GM19324 (cell line): ENCODE results near the gene OR10Z1.

Experiments
- ATAC-seq: cut with Tn5 transposase; IDR thresholded peaks from one replicate; pipeline ENCODE4 v1.9.1; 2021; ENCODE audit warnings: mild to moderate bottlenecking, moderate library complexity; ENCODE audit not compliant: unreplicated experiment, low FRiP score

Gene OR10Z1

GRCh38 chr1:158604968-158605367 lies at the start of gene OR10Z1:
Gene OR10Z1 (plus strand): TSS chr1:158605268. CDS start chr1:158606439, 1,171 bp downstream.
- no peak for ATAC-seq

DNA sequence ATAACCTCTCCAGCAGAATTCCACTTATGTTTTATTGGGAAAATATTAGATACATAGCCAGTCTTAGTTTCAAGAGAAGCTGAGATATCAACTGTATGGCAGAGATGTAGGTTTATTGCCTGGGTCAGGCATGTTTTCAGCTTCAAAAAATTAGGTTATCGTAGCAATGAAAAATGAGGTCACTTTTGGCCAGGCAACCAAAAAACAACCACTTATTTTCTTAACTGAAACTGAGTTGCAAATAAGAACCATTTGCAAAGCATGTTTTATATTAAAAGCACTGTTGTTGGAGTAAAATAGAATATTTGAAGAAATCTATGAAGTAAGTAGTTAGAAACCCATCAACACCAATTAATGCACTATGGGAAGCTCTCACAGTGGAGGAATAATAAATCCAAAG lies 45.4 kb upstream of the OR10Z1 start:
- no peak for ATAC-seq

DNA sequence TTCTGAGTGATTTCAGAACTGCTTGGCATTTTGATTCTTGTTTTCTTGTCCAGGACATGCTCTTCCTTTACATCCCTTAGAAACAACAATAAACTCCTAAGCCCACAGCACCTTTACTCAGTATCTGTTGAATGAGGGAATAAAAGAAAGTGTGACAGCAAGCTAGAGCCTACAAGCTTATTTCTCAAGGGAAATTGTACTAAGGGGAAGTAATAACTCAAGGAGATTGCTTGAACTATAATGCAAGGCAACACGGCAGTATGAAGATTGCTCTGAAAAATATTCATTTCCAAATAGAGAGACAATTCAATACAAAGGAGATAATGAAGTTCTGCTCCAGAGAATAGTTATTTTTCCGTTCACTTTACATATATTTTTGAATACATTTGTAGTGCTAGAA lies 41.2 kb upstream of the OR10Z1 start:
- no peak for ATAC-seq

- ATAC-seq = no peak
Observed at GRCh38 chr1:158564608-158565007, 40.5 kb upstream of the OR10Z1 start.

DNA sequence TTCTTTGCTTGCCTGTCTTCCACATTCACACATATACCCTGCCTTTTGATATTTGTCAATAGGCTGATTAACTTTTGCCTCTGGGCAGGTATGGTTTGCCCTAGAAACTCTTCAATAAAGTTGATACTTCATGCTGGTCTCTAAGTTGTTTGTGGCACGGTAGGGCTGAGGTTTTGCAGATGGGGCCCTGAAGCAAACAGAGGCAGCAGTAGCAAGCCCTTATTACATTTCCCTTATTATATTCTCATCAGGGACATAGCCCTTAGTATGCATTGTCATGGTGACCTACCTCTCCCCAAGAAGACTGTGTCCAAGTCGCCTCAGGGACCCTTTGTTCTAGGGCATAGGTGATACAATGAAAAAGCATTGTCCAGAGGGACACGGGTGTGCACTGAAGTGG lies 34.6 kb upstream of the OR10Z1 start, which contains the start of gene OR6P1:
Gene OR6P1 (minus strand): TSS at position 101 of the 400 bp plus-strand sequence. CDS start 6,976 bp downstream, outside the sequence.
- no peak for ATAC-seq

DNA sequence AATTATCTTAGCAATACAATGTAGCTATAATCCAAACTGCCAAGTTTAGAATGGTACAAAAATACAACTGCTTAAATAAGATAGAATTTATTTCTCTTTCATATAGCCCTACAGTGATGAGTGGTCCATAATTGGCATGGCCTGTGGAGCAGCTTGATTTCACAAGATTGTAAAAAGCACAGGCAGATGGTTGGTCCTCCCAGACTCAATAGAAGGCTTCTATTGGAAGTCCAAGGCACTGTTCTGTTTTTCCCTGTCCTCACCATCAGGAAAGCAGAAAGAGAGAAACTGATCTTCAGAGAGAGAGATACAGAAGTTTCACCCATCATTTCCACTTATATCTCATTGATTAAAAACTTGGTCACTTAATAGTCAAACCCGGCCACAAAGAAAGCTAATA lies 32.8 kb upstream of the OR10Z1 start:
- no peak for ATAC-seq

DNA sequence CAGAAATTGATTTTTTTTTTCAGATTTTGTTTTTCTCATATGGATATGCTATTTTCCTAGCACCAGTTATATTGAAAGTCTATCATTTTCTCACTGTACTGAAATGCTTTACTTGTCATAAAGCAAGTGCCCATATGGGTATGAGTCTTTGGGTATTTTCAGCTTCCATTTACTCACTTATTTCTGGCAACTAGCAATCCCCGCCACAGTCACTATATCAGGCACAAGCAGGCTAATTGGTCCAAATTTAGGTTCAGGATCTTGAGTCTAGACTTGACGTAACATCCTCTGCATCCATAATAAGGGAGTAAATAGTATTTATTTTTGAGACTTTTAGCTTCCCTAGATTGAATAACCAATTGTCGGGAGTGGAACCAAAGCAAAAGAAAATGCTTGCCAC lies 27.5 kb upstream of the OR10Z1 start:
- no peak for ATAC-seq

GRCh38 chr1:158579733-158580132 lies 25.3 kb upstream of the OR10Z1 start, which contains the start of gene OR10X1:
Gene OR10X1 (minus strand): TSS chr1:158579899. CDS start chr1:158579899, 0 bp downstream.
- no peak for ATAC-seq

DNA sequence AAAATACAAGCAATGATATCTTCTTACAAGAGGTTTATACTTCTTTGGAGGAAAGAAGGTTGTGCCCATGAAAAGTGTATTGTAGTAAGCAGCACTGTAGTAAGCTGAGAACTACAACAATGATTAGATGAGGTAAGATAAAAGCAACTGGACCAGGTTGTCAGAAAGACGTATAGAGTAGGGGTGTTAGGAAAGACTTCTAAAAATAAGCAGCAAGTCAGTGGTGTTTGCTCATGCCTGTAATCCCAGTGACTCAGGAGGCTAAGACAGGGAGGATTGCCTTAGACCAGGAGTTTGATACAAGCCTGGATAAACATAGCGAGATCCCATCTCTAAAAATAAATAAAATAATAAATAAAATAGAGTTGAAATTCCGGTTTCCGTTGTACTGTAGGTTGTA lies 21.1 kb upstream of the OR10Z1 start:
- ATAC-seq = no peak

DNA sequence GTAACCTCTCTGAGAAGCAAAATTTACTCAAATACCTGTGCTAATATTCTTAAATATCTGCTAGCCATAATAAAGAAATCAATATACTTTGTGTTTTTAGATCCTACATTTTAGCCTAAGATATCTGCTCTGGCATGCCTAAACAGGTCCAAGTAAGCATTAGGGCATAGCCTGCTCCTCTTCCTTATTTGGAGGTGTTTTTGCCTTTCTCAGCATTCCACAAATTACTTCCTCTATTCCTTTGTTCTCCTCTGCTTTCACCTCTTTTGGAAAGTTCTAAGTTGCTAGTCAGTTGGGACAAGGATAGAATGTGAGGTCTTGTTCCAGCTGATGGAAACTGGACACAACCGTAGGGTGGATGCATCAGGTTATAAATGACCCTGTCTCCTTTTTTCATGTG lies 18.1 kb upstream of the OR10Z1 start:
- ATAC-seq = no peak

- ATAC-seq = no peak
Observed at GRCh38 chr1:158600735-158601134, 4.3 kb upstream of the OR10Z1 start.

DNA sequence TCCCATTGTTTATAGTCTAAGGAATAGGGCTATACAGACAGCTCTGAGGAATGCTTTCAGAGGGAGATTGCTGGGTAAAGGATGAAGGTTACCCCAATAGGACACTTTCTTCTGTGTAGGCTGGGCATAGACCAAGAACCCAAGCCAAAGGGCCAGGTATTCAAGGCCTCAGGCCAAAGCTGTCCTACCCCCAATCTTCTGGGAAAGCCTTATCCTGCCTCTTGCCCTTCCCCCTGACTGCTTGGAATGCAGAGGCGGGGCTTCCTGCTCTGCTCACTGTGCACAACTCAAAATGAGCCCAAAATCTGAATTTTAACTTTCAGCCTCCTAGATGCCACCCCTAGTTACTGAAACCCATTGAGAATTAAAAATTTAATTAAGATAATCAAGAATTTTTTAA lies 2.2 kb downstream of the OR10Z1 start:
- ATAC-seq = no peak

- peak; percentile 39 for ATAC-seq
Observed at GRCh38 chr1:158611916-158612315, 6.8 kb downstream of the OR10Z1 start.

- no peak for ATAC-seq
Observed at GRCh38 chr1:158613764-158614163, 8.7 kb downstream of the OR10Z1 start.

GRCh38 chr1:158638146-158638545 lies 33.1 kb downstream of the OR10Z1 start:
- no peak for ATAC-seq

GRCh38 chr1:158638904-158639303 lies 33.8 kb downstream of the OR10Z1 start:
- ATAC-seq = no peak

GRCh38 chr1:158644449-158644848 lies 39.4 kb downstream of the OR10Z1 start:
- ATAC-seq = no peak

DNA sequence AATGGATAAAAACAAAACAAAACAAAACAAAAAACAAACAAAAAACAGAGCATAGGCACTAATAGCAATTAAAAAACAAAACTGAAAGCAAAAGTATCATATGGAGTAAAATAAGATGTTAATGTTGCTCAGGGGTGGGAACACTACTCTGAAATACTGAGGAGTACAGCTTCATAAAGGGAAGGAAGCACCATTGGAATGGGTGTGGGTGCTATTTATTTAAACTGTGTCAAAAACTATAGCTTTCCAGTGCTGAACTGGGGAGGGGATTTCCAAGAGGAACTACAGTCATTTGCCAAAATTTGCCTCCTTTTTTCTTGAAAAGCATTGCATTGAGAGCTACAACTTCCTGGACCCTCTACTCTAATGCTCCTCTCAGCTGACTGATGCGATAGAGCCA lies 41.4 kb downstream of the OR10Z1 start:
- ATAC-seq = no peak

GRCh38 chr1:158649052-158649451 lies 44.0 kb downstream of the OR10Z1 start:
- ATAC-seq = no peak

DNA sequence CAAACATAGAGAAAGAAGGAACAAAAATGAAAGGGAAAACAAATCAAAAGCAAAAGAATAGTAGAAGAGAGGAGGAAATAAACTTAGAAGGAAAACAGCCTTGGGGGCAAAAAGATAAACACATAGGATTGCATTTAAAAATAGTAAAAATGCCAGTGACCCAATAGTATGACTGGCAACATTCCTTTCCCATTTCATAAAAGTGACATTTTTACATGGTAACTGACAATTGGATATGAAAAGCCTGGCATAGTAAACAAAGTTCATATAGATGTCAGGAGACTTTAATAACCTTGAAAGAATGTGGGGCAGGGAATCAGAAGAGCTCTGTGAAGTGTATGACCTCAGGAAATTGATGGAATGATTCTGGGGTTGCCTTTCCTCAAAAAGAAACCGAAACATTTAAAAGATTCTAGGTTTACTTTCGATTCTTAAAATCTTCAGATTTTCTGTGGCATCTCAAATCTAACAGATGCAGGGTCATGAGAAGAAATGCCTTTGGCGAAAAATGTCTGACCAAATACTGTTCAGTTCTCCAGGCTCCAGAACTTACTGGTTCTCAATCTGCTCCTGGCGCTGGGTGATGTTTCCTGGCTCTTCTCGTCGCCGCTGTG lies 47.8 kb downstream of the OR10Z1 start:
- no peak for ATAC-seq

GRCh38 chr1:158654086-158654485 lies 49.0 kb downstream of the OR10Z1 start:
- ATAC-seq = no peak

GRCh38 chr1:158654571-158654970 lies 49.5 kb downstream of the OR10Z1 start:
- ATAC-seq = no peak
